IMR-90 (cell line): ENCODE results near the gene INSYN1. TPM values are rescaled to one million over a fixed set of nuclear protein-coding genes. Genes with fewer than 3 reads are reported as not detected.
"Not testable (repeated sequence)": the region's sequence is repeated elsewhere in the genome, so short reads cannot be mapped to it uniquely, and the experiment has no call there.

Experiments used
- ATAC-seq: fragments of 200-7000 bp; cut with Tn5 transposase; 2 replicates; pipeline ENCODE4 v1.9.1; 2020; ENCODE audit warnings: low read depth, mild to moderate bottlenecking, moderate library complexity
- BruUV-seq: library from RNA; stranded (reverse); fragments of 400-500 nt; replicated peaks from 2 replicates; lab custom pipeline; 2021; lab: Mats Ljungman, UMichigan
- CTCF ChIA-PET: fragments of 300-600 bp; formaldehyde crosslinking; extraction: SDS; loops from one replicate; lab custom pipeline; 2021; ENCODE audit warnings: antibody characterized with exemption; lab: Yijun Ruan, JAX
- POLR2A ChIA-PET: fragments of 300-600 bp; sonication (Branson Sonifier 250); formaldehyde crosslinking; loops from one replicate; lab custom pipeline; 2022; ENCODE audit warnings: antibody characterized with exemption; ENCODE audit not compliant: unreplicated experiment; lab: Charles Lee
- DNase-seq: peaks from one replicate; pipeline ENCODE4 v3.0.0; 2013
- H2AFZ ChIP-seq: replicated peaks from 2 replicates; pipeline ENCODE3; 2013; ENCODE audit warnings: low read length, mild to moderate bottlenecking; ENCODE audit not compliant: poor library complexity
- H2AK5ac ChIP-seq: 2 replicates; pipeline ENCODE4 v1.6.1; 2013; ENCODE audit warnings: low read depth, low read length, inconsistent platforms
- H2AK9ac ChIP-seq: replicated peaks from 2 replicates; pipeline ENCODE3; 2013; ENCODE audit warnings: mild to moderate bottlenecking, low read depth, low read length, moderate library complexity; ENCODE audit not compliant: poor library complexity
- H2BK120ac ChIP-seq: 2 replicates; pipeline ENCODE4 v1.6.1; 2013; ENCODE audit warnings: low read depth, low read length, inconsistent platforms
- H2BK15ac ChIP-seq: 3 replicates; pipeline ENCODE4 v1.6.1; 2013; ENCODE audit warnings: low read depth, low read length, inconsistent platforms
- H2BK20ac ChIP-seq: 2 replicates; pipeline ENCODE4 v1.6.1; 2013; ENCODE audit warnings: low read depth, mild to moderate bottlenecking, inconsistent platforms, low read length, moderate library complexity
- H2BK5ac ChIP-seq: 2 replicates; pipeline ENCODE4 v1.6.1; 2013; ENCODE audit warnings: mild to moderate bottlenecking, low read depth, low read length, inconsistent platforms; ENCODE audit not compliant: poor library complexity, severe bottlenecking
- H3K14ac ChIP-seq: replicated peaks from 2 replicates; pipeline ENCODE4 v1.6.1; 2013; ENCODE audit warnings: low read depth, low read length, inconsistent platforms
- H3K18ac ChIP-seq: 2 replicates; pipeline ENCODE4 v1.6.1; 2013; ENCODE audit warnings: low read depth, low read length, control low read depth
- H3K23ac ChIP-seq: 2 replicates; pipeline ENCODE4 v1.6.1; 2013; ENCODE audit warnings: low read depth, low read length, inconsistent platforms
- H3K27ac ChIP-seq: 2 replicates; pipeline ENCODE4 v1.5.1; 2013; ENCODE audit warnings: mild to moderate bottlenecking, control low read depth, low read length; ENCODE audit not compliant: insufficient read depth
- H3K27me3 ChIP-seq: 2 replicates; pipeline ENCODE4 v1.6.1; 2013; ENCODE audit warnings: low read length; ENCODE audit not compliant: control insufficient read depth, insufficient read depth
- H3K36me3 ChIP-seq: 2 replicates; pipeline ENCODE4 v1.6.1; 2013; ENCODE audit warnings: low read length, mixed read lengths; ENCODE audit not compliant: control insufficient read depth, insufficient read depth
- H3K4ac ChIP-seq: 2 replicates; pipeline ENCODE4 v1.6.1; 2013; ENCODE audit warnings: low read depth, low read length, inconsistent platforms
- H3K4me1 ChIP-seq: 2 replicates; pipeline ENCODE4 v1.6.1; 2013; ENCODE audit warnings: low read length, mixed read lengths; ENCODE audit not compliant: control insufficient read depth, insufficient read depth
- H3K4me2 ChIP-seq: 2 replicates; pipeline ENCODE4 v1.6.1; 2013; ENCODE audit warnings: low read depth, mild to moderate bottlenecking, control low read depth, low read length, moderate library complexity
- H3K4me3 ChIP-seq: 2 replicates; pipeline ENCODE4 v1.5.1; 2013; ENCODE audit warnings: low read depth, mild to moderate bottlenecking, control low read depth, low read length, moderate library complexity; ENCODE audit not compliant: insufficient read depth
- H3K56ac ChIP-seq: 2 replicates; pipeline ENCODE4 v1.6.1; 2013; ENCODE audit warnings: low read length, inconsistent platforms; ENCODE audit not compliant: insufficient read depth; ENCODE audit errors: extremely low read depth
- H3K79me1 ChIP-seq, 2 experiments: 2 replicates each; pipeline ENCODE4 v1.6.1; 2013; ENCODE audit warnings: low read length in 2 of 2, inconsistent platforms in 1 of 2, low read depth in 1 of 2
- H3K9ac ChIP-seq: 2 replicates; pipeline ENCODE4 v1.6.1; 2013; ENCODE audit warnings: low read depth, low read length, control low read depth
- H3K9me1 ChIP-seq: 2 replicates; pipeline ENCODE4 v1.6.1; 2013; ENCODE audit warnings: low read length, inconsistent platforms; ENCODE audit not compliant: insufficient read depth
- H3K9me3 ChIP-seq: 2 replicates; pipeline ENCODE4 v1.6.1; 2013; ENCODE audit warnings: low read length; ENCODE audit not compliant: control insufficient read depth, insufficient read depth
- H4K20me1 ChIP-seq: 2 replicates; pipeline ENCODE4 v1.6.1; 2013; ENCODE audit warnings: low read length, inconsistent platforms; ENCODE audit not compliant: insufficient read depth
- H4K5ac ChIP-seq: 2 replicates; pipeline ENCODE4 v1.6.1; 2013; ENCODE audit warnings: mild to moderate bottlenecking, low read depth, low read length, control low read depth
- H4K8ac ChIP-seq, 2 experiments: 2 replicates each; pipeline ENCODE4 v1.6.1; 2013; ENCODE audit warnings: low read depth in 2 of 2, low read length in 2 of 2, control low read depth in 1 of 2, inconsistent platforms in 1 of 2
- H4K91ac ChIP-seq: 2 replicates; pipeline ENCODE4 v1.6.1; 2013; ENCODE audit warnings: low read depth, low read length, inconsistent platforms; ENCODE audit not compliant: insufficient read depth
- WGBS, 2 experiments: methylation state at CpG; one replicate each; pipeline versions ENCODE4 v1.1.5 to v1.1.7; 2013; ENCODE audit warnings: missing lambda C conversion rate in 2 of 2; ENCODE audit not compliant: insufficient read length in 1 of 2; ENCODE audit errors: extremely low coverage in 2 of 2; 5-methylcytosine and 5-hydroxymethylcytosine counted together
- dilution Hi-C: fragments of 300-500 bp; cut with HindIII; formaldehyde crosslinking; loops from one replicate; pipeline ENCODE4 v1.14.3; 2018; ENCODE audit warnings: low sequenced_read_pairs; ENCODE audit not compliant: unreplicated experiment
- in situ Hi-C: fragments of 300-500 bp; cut with MboI; formaldehyde crosslinking; loops from 3 replicates; pipeline ENCODE4 v1.14.3; 2019; ENCODE audit warnings: low sequenced_read_pairs, inconsistent platforms, mixed read lengths
- intact Hi-C: fragments of 100-400 bp; cut with micrococcal nuclease; formaldehyde crosslinking; loops from 2 replicates; pipeline ENCODE4 v1.10.0; 2022
- polyA plus RNA-seq, 3 experiments: library from polyadenylated mRNA; depleted of rRNA; stranded (reverse); fragments of >200 nt; gene quantifications; 2 replicates each; pipeline ENCODE4 v1.2.3, GENCODE V29; 2012; ENCODE audit warnings: low replicate concordance in 1 of 3
- total RNA-seq: library from RNA; depleted of rRNA; stranded (reverse); fragments of >200 nt; gene quantifications from 2 replicates; pipeline ENCODE4 v1.2.3, GENCODE V29; 2012

The INSYN1 gene
- total and polyA plus RNA-seq, 2 of the 4 experiments (the other 2 are of a cell fraction): 0.18 to 0.34 TPM

DNA sequence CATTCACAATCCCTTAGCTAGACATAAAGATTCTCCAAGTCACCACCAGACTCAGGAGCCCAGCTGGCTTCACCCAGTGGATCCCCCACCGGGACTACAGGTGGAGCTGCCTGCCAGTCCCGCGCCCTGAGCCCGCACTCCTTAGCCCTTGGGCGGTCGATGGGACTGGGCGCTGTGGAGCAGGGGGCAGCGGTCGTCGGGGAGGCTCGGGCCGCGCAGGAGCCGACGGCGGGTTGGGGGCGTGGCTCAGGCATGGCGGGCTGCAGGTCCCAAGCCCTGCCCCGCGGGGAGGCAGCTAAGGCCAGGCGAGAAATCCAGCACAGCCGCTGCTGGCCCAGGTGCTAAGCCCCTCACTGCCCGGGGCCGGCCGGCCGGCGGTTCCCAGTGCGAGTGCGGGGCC is 21.1 kb downstream of the INSYN1 start:
- H3K4me1 ChIP-seq, H4K5ac ChIP-seq, POLR2A ChIA-PET, H3K79me1 ChIP-seq, H3K4me3 ChIP-seq, H2AK9ac ChIP-seq, H2BK5ac ChIP-seq, H3K56ac ChIP-seq, H3K9me3 ChIP-seq, H2BK120ac ChIP-seq, H2AFZ ChIP-seq, H3K23ac ChIP-seq, BruUV-seq, H3K4me2 ChIP-seq, H2BK15ac ChIP-seq, CTCF ChIA-PET, ATAC-seq, H3K18ac ChIP-seq, H3K9me1 ChIP-seq, dilution Hi-C loops, in situ Hi-C loops, H3K14ac ChIP-seq, H3K27ac ChIP-seq, H3K4ac ChIP-seq, H2AK5ac ChIP-seq, DNase-seq, H4K91ac ChIP-seq, H4K20me1 ChIP-seq, H3K36me3 ChIP-seq, H3K9ac ChIP-seq, intact Hi-C loops, H4K8ac ChIP-seq, H2BK20ac ChIP-seq: not testable (repeated sequence)
- 90% methylated on average over 14 of the region's 29 CpGs; no CpG with 5 or more reads in 1 of the 2 experiments for WGBS, 2 experiments
- H3K27me3 ChIP-seq: peaks cover 23% of the 10 kb centered on the region
